SK-N-SH (cell line): ENCODE measurements around the gene MIP. TPM values are rescaled to one million over a fixed set of nuclear protein-coding genes. Genes with fewer than 3 reads are reported as not detected.

ENCODE experiments used
- CTCF ChIA-PET: fragments of 300-600, 350-600 bp; formaldehyde crosslinking; extraction: SDS; loops from one replicate; lab custom pipeline; 2021; lab: Yijun Ruan, JAX
- POLR2A ChIA-PET: fragments of 350-600 bp; sonication (Branson Sonifier 250); formaldehyde crosslinking; extraction: SDS; loops from one replicate; lab custom pipeline; 2020; ENCODE audit warnings: antibody characterized with exemption, inconsistent platforms; lab: Yijun Ruan, JAX
- DNase-seq: peaks from one replicate; pipeline ENCODE4 v3.0.0; 2012
- H2AFZ ChIP-seq: fragments of 200-600 bp; sonication (generic); 2 replicates; pipeline ENCODE4 v1.8.1; 2016; ENCODE audit warnings: antibody characterized with exemption, mild to moderate bottlenecking, low read depth
- H3F3A ChIP-seq: fragments of 200-600 bp; sonication (generic); replicated peaks from 2 replicates; pipeline ENCODE3; 2016; ENCODE audit warnings: antibody characterized with exemption, mild to moderate bottlenecking; ENCODE audit not compliant: insufficient read depth
- H3K27ac ChIP-seq, 2 experiments: fragments of 200-500 bp in 1 of 2; fragments of 200-600 bp in 1 of 2; sonication (Bioruptor generic) in 1 of 2; sonication (generic), shearing (Covaris generic) in 1 of 2; 2 replicates each; pipeline versions ENCODE4 v1.5.1 to v1.6.1; 2014 to 2016; ENCODE audit warnings: low read depth in 2 of 2, inconsistent platforms in 1 of 2, low read length in 1 of 2, mild to moderate bottlenecking in 1 of 2, mixed read lengths in 1 of 2
- H3K27me3 ChIP-seq: fragments of 200-600 bp; sonication (generic), shearing (Covaris generic); 2 replicates; pipeline ENCODE4 v1.6.1; 2016; ENCODE audit warnings: mixed run types; ENCODE audit not compliant: insufficient read depth
- H3K36me3 ChIP-seq, 2 experiments: fragments of 200-500 bp in 1 of 2; fragments of 200-600 bp in 1 of 2; sonication (Bioruptor generic) in 1 of 2; sonication (generic) in 1 of 2; replicated peaks in 1 of 2; 2 replicates each; pipeline versions ENCODE3 to v1.5.1; 2014 to 2016; ENCODE audit warnings: low read length in 1 of 2, mild to moderate bottlenecking in 1 of 2; ENCODE audit not compliant: insufficient read depth in 2 of 2, control insufficient read depth in 1 of 2
- H3K4me1 ChIP-seq, 2 experiments: fragments of 200-500 bp in 1 of 2; fragments of 200-600 bp in 1 of 2; sonication (Bioruptor generic) in 1 of 2; sonication (generic), shearing (Covaris generic) in 1 of 2; 2 replicates each; pipeline versions ENCODE4 v1.5.1 to v1.6.1; 2014 to 2016; ENCODE audit warnings: low read depth in 1 of 2, low read length in 1 of 2, mixed run types in 1 of 2; ENCODE audit not compliant: insufficient read depth in 2 of 2, control insufficient read depth in 1 of 2
- H3K4me2 ChIP-seq: fragments of 200-600 bp; sonication (generic), shearing (Covaris generic); 2 replicates; pipeline ENCODE4 v1.6.1; 2017; ENCODE audit warnings: mixed run types
- H3K4me3 ChIP-seq, 2 experiments: fragments of 200-500 bp in 1 of 2; fragments of 200-600 bp in 1 of 2; sonication (Bioruptor generic) in 1 of 2; sonication (generic), shearing (Covaris generic) in 1 of 2; 2 replicates each; pipeline versions ENCODE4 v1.5.1 to v1.8.1; 2014 to 2016; ENCODE audit warnings: low read depth in 2 of 2, inconsistent platforms in 1 of 2, low read length in 1 of 2, mild to moderate bottlenecking in 1 of 2, mixed read lengths in 1 of 2, moderate library complexity in 1 of 2
- H3K79me2 ChIP-seq: fragments of 200-600 bp; sonication (generic); 2 replicates; pipeline ENCODE4 v1.8.1; 2017; ENCODE audit warnings: mild to moderate bottlenecking; ENCODE audit not compliant: insufficient read depth
- H3K9ac ChIP-seq: fragments of 200-600 bp; sonication (generic); 2 replicates; pipeline ENCODE4 v1.6.1; 2017; ENCODE audit warnings: mixed run types
- H3K9me2 ChIP-seq: fragments of 200-600 bp; sonication (generic); 2 replicates; pipeline ENCODE4 v1.6.1; 2017; ENCODE audit warnings: mixed run types
- H3K9me3 ChIP-seq: fragments of 200-600 bp; sonication (generic); 2 replicates; pipeline ENCODE4 v1.6.1; 2017; ENCODE audit warnings: mixed run types, mild to moderate bottlenecking, moderate library complexity
- H4K20me1 ChIP-seq: fragments of 200-600 bp; sonication (generic); 2 replicates; pipeline ENCODE4 v1.6.1; 2017; ENCODE audit warnings: mild to moderate bottlenecking, mixed run types; ENCODE audit not compliant: insufficient read depth
- GABPA ChIP-seq: IDR thresholded peaks from 2 replicates; pipeline ENCODE4 v1.4.0; 2012; ENCODE audit warnings: low read depth, mild to moderate bottlenecking
- GATA2 ChIP-seq: sonication (generic); formaldehyde crosslinking; IDR thresholded peaks from 2 replicates; pipeline ENCODE4 v1.5.0; 2020; ENCODE audit warnings: mild to moderate bottlenecking, missing genetic modification reagents
- JUND ChIP-seq: IDR thresholded peaks from 2 replicates; pipeline ENCODE4 v1.4.0; 2012
- MEF2A ChIP-seq: IDR thresholded peaks from 2 replicates; pipeline ENCODE4 v1.4.0; 2012; ENCODE audit warnings: low read depth, borderline replicate concordance
- MXI1 ChIP-seq: IDR thresholded peaks from 2 replicates; pipeline ENCODE4 v1.6.1; 2012; ENCODE audit warnings: mild to moderate bottlenecking, low read depth, low read length, improper control_type of control experiment
- NRF1 ChIP-seq: IDR thresholded peaks from 2 replicates; pipeline ENCODE4 v1.6.1; 2012; ENCODE audit warnings: low read depth, mild to moderate bottlenecking, low read length
- POLR2AphosphoS5 ChIP-seq: IDR thresholded peaks from 2 replicates; pipeline ENCODE4 v1.6.1; 2012; ENCODE audit warnings: low read depth, low read length
- RAD21 ChIP-seq: IDR thresholded peaks from 2 replicates; pipeline ENCODE4 v1.6.1; 2012; ENCODE audit warnings: mild to moderate bottlenecking, low read length
- REST ChIP-seq: IDR thresholded peaks from 2 replicates; pipeline ENCODE4 v1.6.1; 2012; ENCODE audit warnings: mild to moderate bottlenecking, low read depth, low read length, moderate library complexity
- USF2 ChIP-seq: fragments of 150-350 bp; IDR thresholded peaks from 2 replicates; pipeline ENCODE4 v1.6.1; 2017; ENCODE audit warnings: antibody characterized with exemption, low read length, low read depth, borderline replicate concordance
- WGBS: methylation state at CpG from one replicate; pipeline ENCODE4 v1.1.6; 2017; ENCODE audit warnings: low lambda C conversion rate; 5-methylcytosine and 5-hydroxymethylcytosine counted together
- polyA plus RNA-seq, 3 experiments: library from polyadenylated mRNA; depleted of rRNA; stranded (reverse); fragments of >200 nt; gene quantifications; 2 replicates each; pipeline ENCODE4 v1.2.3, GENCODE V29; 2012
- TF ChIP-seq, protein P1 (sequence below): IDR thresholded peaks from 2 replicates; pipeline ENCODE4 v1.4.0; 2012; ENCODE audit warnings: low read depth, borderline replicate concordance
- TF ChIP-seq, protein P2 (sequence below): fragments of 150-350 bp; IDR thresholded peaks from 2 replicates; pipeline ENCODE4 v1.6.1; 2016; ENCODE audit warnings: mild to moderate bottlenecking, low read depth, low read length

The MIP gene
- polyA plus RNA-seq, 1 of the 3 experiments (the other 2 are of a cell fraction), result not detected

DNA sequence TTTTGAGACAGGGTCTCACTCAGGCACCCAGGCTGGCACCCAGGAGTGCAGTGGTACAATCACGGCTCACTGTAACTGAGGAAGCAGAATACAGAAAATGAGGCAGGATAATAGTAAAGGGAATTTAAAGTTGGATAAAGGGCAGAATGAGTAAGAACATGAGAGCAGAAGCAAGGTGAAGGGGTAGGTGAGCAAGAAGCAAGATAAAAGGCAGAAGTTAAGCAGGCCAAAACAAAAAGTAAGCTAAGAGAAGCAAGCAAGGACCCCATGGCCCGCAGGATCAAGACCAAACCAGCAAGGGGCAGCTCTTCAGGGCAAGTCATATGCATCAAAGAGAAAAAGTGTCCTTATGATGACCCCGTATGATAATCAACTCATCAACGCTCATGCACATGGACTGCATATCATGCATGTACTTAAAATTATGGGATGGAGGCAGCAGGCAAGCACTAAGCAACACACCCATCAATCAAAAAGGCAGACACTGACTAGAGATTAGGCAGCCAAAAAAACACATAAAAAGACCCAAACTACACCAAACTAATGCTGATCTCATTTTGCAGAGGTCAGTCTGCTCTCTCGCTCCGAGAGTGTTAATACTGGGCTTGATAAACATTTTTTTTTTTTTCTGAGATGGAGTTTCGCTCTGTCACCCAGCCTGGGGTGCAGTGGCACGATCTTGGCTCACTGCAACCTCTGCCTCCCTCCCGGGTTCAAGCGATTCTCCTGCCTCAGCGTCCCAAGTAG is 16.9 kb downstream of the MIP start:
- DNase-seq, result no peak
- no peak overlapping the region for H3K27ac ChIP-seq
- H3K36me3 ChIP-seq, result peaks cover 3 to 4% of the 10 kb centered on the region in 2 experiments
- no peaks in the 10 kb centered on the region for H4K20me1 ChIP-seq
- TF ChIP-seq REST, result no peak
- no peak for TF ChIP-seq MXI1
- TF ChIP-seq USF2, result no peak
- TF ChIP-seq, protein P1, sequence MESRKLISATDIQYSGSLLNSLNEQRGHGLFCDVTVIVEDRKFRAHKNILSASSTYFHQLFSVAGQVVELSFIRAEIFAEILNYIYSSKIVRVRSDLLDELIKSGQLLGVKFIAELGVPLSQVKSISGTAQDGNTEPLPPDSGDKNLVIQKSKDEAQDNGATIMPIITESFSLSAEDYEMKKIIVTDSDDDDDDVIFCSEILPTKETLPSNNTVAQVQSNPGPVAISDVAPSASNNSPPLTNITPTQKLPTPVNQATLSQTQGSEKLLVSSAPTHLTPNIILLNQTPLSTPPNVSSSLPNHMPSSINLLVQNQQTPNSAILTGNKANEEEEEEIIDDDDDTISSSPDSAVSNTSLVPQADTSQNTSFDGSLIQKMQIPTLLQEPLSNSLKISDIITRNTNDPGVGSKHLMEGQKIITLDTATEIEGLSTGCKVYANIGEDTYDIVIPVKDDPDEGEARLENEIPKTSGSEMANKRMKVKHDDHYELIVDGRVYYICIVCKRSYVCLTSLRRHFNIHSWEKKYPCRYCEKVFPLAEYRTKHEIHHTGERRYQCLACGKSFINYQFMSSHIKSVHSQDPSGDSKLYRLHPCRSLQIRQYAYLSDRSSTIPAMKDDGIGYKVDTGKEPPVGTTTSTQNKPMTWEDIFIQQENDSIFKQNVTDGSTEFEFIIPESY, result no peak
- TF ChIP-seq, protein P2, sequence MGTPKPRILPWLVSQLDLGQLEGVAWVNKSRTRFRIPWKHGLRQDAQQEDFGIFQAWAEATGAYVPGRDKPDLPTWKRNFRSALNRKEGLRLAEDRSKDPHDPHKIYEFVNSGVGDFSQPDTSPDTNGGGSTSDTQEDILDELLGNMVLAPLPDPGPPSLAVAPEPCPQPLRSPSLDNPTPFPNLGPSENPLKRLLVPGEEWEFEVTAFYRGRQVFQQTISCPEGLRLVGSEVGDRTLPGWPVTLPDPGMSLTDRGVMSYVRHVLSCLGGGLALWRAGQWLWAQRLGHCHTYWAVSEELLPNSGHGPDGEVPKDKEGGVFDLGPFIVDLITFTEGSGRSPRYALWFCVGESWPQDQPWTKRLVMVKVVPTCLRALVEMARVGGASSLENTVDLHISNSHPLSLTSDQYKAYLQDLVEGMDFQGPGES, result no peak
- no peak for TF ChIP-seq RAD21
- no peak for TF ChIP-seq POLR2AphosphoS5
- no peak for TF ChIP-seq GATA2 (CRISPR knock-in tag)
- TF ChIP-seq GABPA, result no peak
- TF ChIP-seq JUND, result no peak
- TF ChIP-seq NRF1, result no peak
- no peak for TF ChIP-seq MEF2A
- H3K79me2 ChIP-seq, result peaks cover 58% of the 10 kb centered on the region
- H3F3A ChIP-seq, result no peaks in the 10 kb centered on the region
- no peak overlapping the region for H2AFZ ChIP-seq
- ChIA-PET POLR2A (no interaction called here), CTCF (interaction anchor here (0.8 to 2.1 kb wide), 4 partner anchors 11 to 179 kb away, joined by 3 to 6 read pairs (median 4); partner anchors contain the start of genes ANKRD52 and TIMELESS)
- H3K9me3 ChIP-seq, result no peaks in the 10 kb centered on the region
- H3K9ac ChIP-seq, result no peak overlapping the region
- H3K9me2 ChIP-seq, result no peaks in the 10 kb centered on the region
- 92% methylated on average over 11 of the region's 11 CpGs for WGBS
- H3K27me3 ChIP-seq, result no peaks in the 10 kb centered on the region
- H3K4me1 ChIP-seq, result no peaks in the 10 kb centered on the region; a peak in 1 of 4 replicates
- H3K4me2 ChIP-seq, result no peak overlapping the region
- no peak overlapping the region for H3K4me3 ChIP-seq
